HepG2 (cell line): Measurements from ENCODE around the gene CACNA1C. TPM values are rescaled to one million over a fixed set of nuclear protein-coding genes. Genes with fewer than 3 reads are reported as not detected.

Experiments used
- ATAC-seq: fragments of 200-7000 bp; cut with Tn5 transposase; 3 replicates; pipeline ENCODE4 v1.9.1; 2020; ENCODE audit warnings: mild to moderate bottlenecking, moderate library complexity
- BruUV-seq: library from RNA; stranded (reverse); fragments of 400-500 nt; replicated peaks from 2 replicates; lab custom pipeline; 2021; lab: Mats Ljungman, UMichigan
- CTCF ChIA-PET: fragments of 300-600 bp; formaldehyde crosslinking; extraction: SDS; loops from one replicate; lab custom pipeline; 2021; ENCODE audit warnings: low total read pairs, inconsistent platforms, low intra/inter-chr PET ratio; lab: Yijun Ruan, JAX
- POLR2A ChIA-PET: fragments of 350-600 bp; sonication (Branson Sonifier 250); formaldehyde crosslinking; loops from one replicate; lab custom pipeline; 2020; ENCODE audit warnings: antibody characterized with exemption, inconsistent platforms; lab: Yijun Ruan, JAX
- DNase-seq: peaks from one replicate; pipeline ENCODE4 v3.0.0-alpha.2; 2015; ENCODE audit warnings: low spot score
- FAIRE-seq: peaks from 3 replicates; lab custom pipeline; 2011; peaks lifted over from hg19 to GRCh38; lab: Jason Lieb, UNC
- H2AFZ ChIP-seq: one replicate; pipeline ENCODE4 v1.6.1; 2011; ENCODE audit warnings: low read length, inconsistent platforms
- H3K27ac ChIP-seq: fragments of 300-600 bp; 3 replicates; pipeline ENCODE4 v1.8.0; 2011; ENCODE audit warnings: mixed run types, mild to moderate bottlenecking, mixed read lengths, low read length, inconsistent platforms; ENCODE audit not compliant: insufficient read depth; ENCODE audit errors: extremely low read length
- H3K27me3 ChIP-seq, 2 experiments: fragments of 200-600 bp in 1 of 2; 2 replicates in 1 of 2; 3 replicates in 1 of 2; pipeline versions ENCODE4 v1.6.0 to v1.8.0; 2011; ENCODE audit warnings: low read length in 2 of 2, mild to moderate bottlenecking in 2 of 2, moderate library complexity in 2 of 2, inconsistent platforms in 1 of 2; ENCODE audit not compliant: insufficient read depth in 2 of 2, control insufficient read depth in 1 of 2
- H3K36me3 ChIP-seq, 2 experiments: fragments of 200-600 bp in 1 of 2; replicated peaks in 1 of 2; 2 replicates in 1 of 2; 3 replicates in 1 of 2; pipeline versions ENCODE4 v1.5.1 to v1.8.0; 2011; ENCODE audit warnings: low read length in 2 of 2, inconsistent platforms in 1 of 2; ENCODE audit not compliant: insufficient read depth in 2 of 2, control insufficient read depth in 1 of 2
- H3K4me1 ChIP-seq: 2 replicates; pipeline ENCODE4 v1.5.1; 2012; ENCODE audit warnings: low read length, inconsistent platforms; ENCODE audit not compliant: insufficient read depth
- H3K4me2 ChIP-seq: 2 replicates; pipeline ENCODE4 v1.6.0; 2011; ENCODE audit warnings: low read depth, low read length, inconsistent platforms
- H3K4me3 ChIP-seq, 3 experiments: fragments of 200-600 bp in 1 of 3; sonication (generic), shearing (Covaris generic) in 1 of 3; replicated peaks in 1 of 3; 2 replicates each; pipeline ENCODE4 v1.5.1; 2011 to 2016; ENCODE audit warnings: low read length in 3 of 3, inconsistent platforms in 2 of 3, low read depth in 2 of 3, mild to moderate bottlenecking in 2 of 3, control low read depth in 1 of 3, mixed read lengths in 1 of 3; ENCODE audit not compliant: insufficient read depth in 1 of 3
- H3K79me2 ChIP-seq: one replicate; pipeline ENCODE4 v1.6.1; 2011; ENCODE audit warnings: low read length, inconsistent platforms; ENCODE audit not compliant: insufficient read depth
- H3K9ac ChIP-seq: 2 replicates; pipeline ENCODE4 v1.6.0; 2011; ENCODE audit warnings: mild to moderate bottlenecking, low read depth, low read length, inconsistent platforms; ENCODE audit not compliant: insufficient read depth
- H3K9me3 ChIP-seq: 2 replicates; pipeline ENCODE4 v1.5.1; 2012; ENCODE audit warnings: mild to moderate bottlenecking, low read length
- H4K20me1 ChIP-seq: 2 replicates; pipeline ENCODE4 v1.6.0; 2011; ENCODE audit warnings: inconsistent platforms, mild to moderate bottlenecking, low read length, moderate library complexity; ENCODE audit not compliant: insufficient read depth
- BCL6 ChIP-seq: IDR thresholded peaks from 2 replicates; pipeline ENCODE4 v1.6.1; 2016; ENCODE audit warnings: missing genetic modification reagents, missing compliant biosample characterization
- GLI4 ChIP-seq: sonication (generic); formaldehyde crosslinking; IDR thresholded peaks from 2 replicates; pipeline ENCODE4 v1.5.1; 2020; ENCODE audit warnings: missing genetic modification reagents, mild to moderate bottlenecking, moderate library complexity, borderline replicate concordance
- HHEX ChIP-seq: IDR thresholded peaks from 2 replicates; pipeline ENCODE4 v1.6.1; 2016; ENCODE audit warnings: control low read depth
- KAT7 ChIP-seq: IDR thresholded peaks from 2 replicates; pipeline ENCODE4 v1.6.1; 2018; ENCODE audit warnings: borderline replicate concordance, missing compliant biosample characterization
- KDM4B ChIP-seq: sonication (generic); formaldehyde crosslinking; IDR thresholded peaks from 2 replicates; pipeline ENCODE4 v1.4.0; 2020; ENCODE audit warnings: missing genetic modification reagents
- MXD4 ChIP-seq: IDR thresholded peaks from 2 replicates; pipeline ENCODE4 v1.6.1; 2016; ENCODE audit warnings: mild to moderate bottlenecking, missing biosample characterization, missing genetic modification reagents
- SPEN ChIP-seq: sonication (generic); formaldehyde crosslinking; IDR thresholded peaks from 2 replicates; pipeline ENCODE4 v1.5.1; 2020; ENCODE audit warnings: low read depth, mild to moderate bottlenecking, missing genetic modification reagents
- SRSF4 ChIP-seq: fragments of 200-400 bp; formaldehyde crosslinking; IDR thresholded peaks from one replicate; pipeline ENCODE4 v1.6.1; 2018; ENCODE audit warnings: mild to moderate bottlenecking, low read depth, low read length, moderate library complexity; ENCODE audit not compliant: poor library complexity, severe bottlenecking
- SRY ChIP-seq: sonication (generic); formaldehyde crosslinking; IDR thresholded peaks from 2 replicates; pipeline ENCODE4 v1.8.0; 2022; ENCODE audit warnings: mild to moderate bottlenecking, missing genetic modification reagents
- TCF12 ChIP-seq, 2 experiments: fragments of 450-650 bp in 1 of 2; sonication (generic) in 1 of 2; formaldehyde crosslinking in 1 of 2; IDR thresholded peaks; 2 replicates each; pipeline versions ENCODE4 v1.6.1 to v1.8.0; 2017 to 2022; ENCODE audit warnings: antibody characterized with exemption in 1 of 2, mild to moderate bottlenecking in 1 of 2, missing genetic modification reagents in 1 of 2, moderate library complexity in 1 of 2
- XRCC5 ChIP-seq: fragments of 200-400 bp; formaldehyde crosslinking; optimal IDR thresholded peaks from 2 replicates; pipeline ENCODE3; 2017; ENCODE audit warnings: mild to moderate bottlenecking, low read length
- ZNF180 ChIP-seq: sonication (generic); formaldehyde crosslinking; IDR thresholded peaks from 2 replicates; pipeline ENCODE4 v1.4.0; 2020; ENCODE audit warnings: low read depth, missing genetic modification reagents, borderline replicate concordance
- ZNF282 ChIP-seq: fragments of 450-650 bp; IDR thresholded peaks from 2 replicates; pipeline ENCODE4 v1.6.1; 2018; ENCODE audit not compliant: partially characterized antibody
- ZNF501 ChIP-seq: sonication (generic); formaldehyde crosslinking; IDR thresholded peaks from 2 replicates; pipeline ENCODE4 v1.5.1; 2020; ENCODE audit warnings: mild to moderate bottlenecking, moderate library complexity, missing genetic modification reagents
- ZNF549 ChIP-seq: sonication (generic); formaldehyde crosslinking; IDR thresholded peaks from 2 replicates; pipeline ENCODE4 v1.5.0; 2020; ENCODE audit warnings: missing genetic modification reagents
- ZNF703 ChIP-seq: sonication (generic); formaldehyde crosslinking; IDR thresholded peaks from 2 replicates; pipeline ENCODE4 v1.5.1; 2020; ENCODE audit warnings: missing genetic modification reagents, mild to moderate bottlenecking, moderate library complexity, borderline replicate concordance
- ZNF747 ChIP-seq: sonication (generic); formaldehyde crosslinking; IDR thresholded peaks from 2 replicates; pipeline ENCODE4 v1.8.1; 2023; ENCODE audit warnings: missing genetic modification reagents, mild to moderate bottlenecking, borderline replicate concordance
- ZNF773 ChIP-seq: sonication (generic); formaldehyde crosslinking; IDR thresholded peaks from 2 replicates; pipeline ENCODE4 v1.4.0; 2020; ENCODE audit warnings: missing genetic modification reagents, borderline replicate concordance
- ZZZ3 ChIP-seq: sonication (generic); formaldehyde crosslinking; IDR thresholded peaks from 2 replicates; pipeline ENCODE4 v1.4.0; 2020; ENCODE audit warnings: missing genetic modification reagents, mild to moderate bottlenecking, borderline replicate concordance
- WGBS: methylation state at CpG from one replicate; pipeline ENCODE4 v1.1.6; 2017; ENCODE audit warnings: low lambda C conversion rate; 5-methylcytosine and 5-hydroxymethylcytosine counted together
- in situ Hi-C: cut with HindIII; loops from 2 replicates; pipeline ENCODE4 v1.10.0; 2017; ENCODE audit warnings: low pct_unique_long_range_greater_than_20kb; ENCODE audit not compliant: extremely low pct_ligation_motif_present
- intact Hi-C: fragments of 100-400 bp; cut with micrococcal nuclease; formaldehyde crosslinking; loops from one replicate; pipeline ENCODE4 v1.10.0; 2022; ENCODE audit not compliant: unreplicated experiment
- polyA plus RNA-seq, 8 experiments: library from polyadenylated mRNA; depleted of rRNA in 3 of 8; stranded (reverse) in 7 of 8; unstranded in 1 of 8; fragments of >200 nt; fragmentation: Illumina TruSeq in 4 of 8; extraction: Trizol in 4 of 8; gene quantifications; 2 replicates each; pipeline versions ENCODE4 v1.2.1 to v1.2.3, GENCODE V29; 2011 to 2016; ENCODE audit warnings: low read depth in 4 of 8, missing spikeins in 1 of 8, mixed read lengths in 1 of 8; ENCODE audit not compliant: insufficient read depth in 1 of 8
- total RNA-seq, 5 experiments: library from RNA; depleted of rRNA; stranded (reverse); fragments of >200 nt; fragmentation: Illumina TruSeq; extraction: Trizol; gene quantifications; 2 replicates each; pipeline ENCODE4 v1.2.3, GENCODE V29; 2016; ENCODE audit warnings: low read depth in 1 of 5
- TF ChIP-seq, protein P1 (sequence below): sonication (generic); formaldehyde crosslinking; IDR thresholded peaks from 2 replicates; pipeline ENCODE4 v1.5.1; 2020; ENCODE audit warnings: mild to moderate bottlenecking, missing genetic modification reagents, borderline replicate concordance

CACNA1C gene
- total and polyA plus RNA-seq, 2 of the 13 experiments (the other 11 are each of a cell fraction or from before 2014, with no cell fraction given): not detected

DNA sequence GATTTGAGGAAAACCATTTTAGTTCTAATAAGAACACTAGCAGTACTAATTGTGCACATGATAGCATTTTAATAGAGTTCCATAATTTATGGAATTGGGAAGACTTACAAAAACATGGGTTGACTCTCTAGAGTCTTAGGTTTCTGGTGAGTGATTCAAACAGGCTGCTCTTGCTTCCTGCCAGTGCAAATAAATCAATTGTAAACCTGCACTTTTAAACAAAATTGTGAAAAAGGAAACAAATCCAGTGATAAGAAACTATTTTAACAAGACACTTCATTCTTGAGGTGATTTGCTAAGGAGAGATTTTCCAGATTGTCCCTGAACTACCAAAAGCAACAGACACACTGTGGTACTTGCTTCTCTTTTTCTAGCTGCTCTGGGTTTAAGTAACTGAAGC, 112.2 kb downstream of the CACNA1C start (continued):
- no peak for TF ChIP-seq ZNF501 (CRISPR knock-in tag)

DNA sequence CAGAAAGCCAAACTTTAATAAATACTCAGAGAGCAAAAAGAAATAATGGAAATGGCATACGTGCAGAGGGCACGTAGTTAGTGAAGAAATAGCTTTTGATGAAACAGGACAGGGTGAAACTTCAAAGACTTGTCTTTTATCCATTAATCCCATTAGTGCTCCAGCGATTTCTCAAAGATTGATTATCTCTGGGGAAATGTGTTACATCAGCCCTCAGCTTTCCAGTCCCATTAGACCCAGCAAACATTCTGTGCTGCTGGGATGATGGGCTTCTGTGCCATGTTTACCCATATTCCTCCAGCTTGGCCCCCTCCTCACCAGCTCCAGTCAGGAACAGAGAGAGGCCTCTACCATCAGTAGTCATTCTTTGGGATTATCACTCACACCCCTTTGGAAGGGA, 113.1 kb downstream of the CACNA1C start:
- CTCF ChIA-PET: no interaction called here
- TF ChIP-seq ZNF703 (no peak), SRY (no peak), ZZZ3 (CRISPR knock-in tag) (no peak), SRSF4 (no peak), ZNF282 (no peak), BCL6 (no peak), KAT7 (CRISPR knock-in tag) (no peak), ZNF180 (no peak), ZNF773 (CRISPR knock-in tag) (no peak), KDM4B (no peak), ZNF549 (no peak), TCF12 (IDR thresholded peaks at IDR 0.05) (no peak), TCF12 (CRISPR knock-in tag; IDR thresholded peaks at IDR 0.05) (no peak), GLI4 (no peak), XRCC5 (no peak), ZNF747 (no peak), SPEN (CRISPR knock-in tag) (no peak), MXD4 (CRISPR knock-in tag) (no peak), HHEX (CRISPR knock-in tag) (no peak)
- TF ChIP-seq, protein P1, sequence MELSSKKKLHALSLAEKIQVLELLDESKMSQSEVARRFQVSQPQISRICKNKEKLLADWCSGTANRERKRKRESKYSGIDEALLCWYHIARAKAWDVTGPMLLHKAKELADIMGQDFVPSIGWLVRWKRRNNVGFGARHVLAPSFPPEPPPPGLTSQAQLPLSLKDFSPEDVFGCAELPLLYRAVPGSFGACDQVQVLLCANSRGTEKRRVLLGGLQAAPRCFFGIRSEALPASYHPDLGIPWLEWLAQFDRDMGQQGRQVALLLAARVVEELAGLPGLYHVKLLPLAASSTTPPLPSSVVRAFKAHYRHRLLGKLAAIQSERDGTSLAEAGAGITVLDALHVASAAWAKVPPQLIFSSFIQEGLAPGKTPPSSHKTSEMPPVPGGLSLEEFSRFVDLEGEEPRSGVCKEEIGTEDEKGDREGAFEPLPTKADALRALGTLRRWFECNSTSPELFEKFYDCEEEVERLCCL (CRISPR knock-in tag): no peak

More for the DNA sequence above, 113.1 kb downstream of the CACNA1C start:
- in situ Hi-C loops: no loop called here
- H2AFZ ChIP-seq: no peak overlapping the region
- no peaks in the 10 kb centered on the region for H3K9me3 ChIP-seq
- POLR2A ChIA-PET: no interaction called here
- H3K4me3 ChIP-seq: no peak overlapping the region
- H3K4me1 ChIP-seq: peaks cover 59% of the 10 kb centered on the region
- no peaks in the 10 kb centered on the region for H3K79me2 ChIP-seq
- H3K27ac ChIP-seq: no peak overlapping the region
- 6% methylated on average over 3 of the region's 3 CpGs for WGBS
- intact Hi-C loops: no loop called here
- no peaks in the 10 kb centered on the region for H3K36me3 ChIP-seq
- no peaks in the 10 kb centered on the region for H4K20me1 ChIP-seq
- no peak overlapping the region for H3K4me2 ChIP-seq
- H3K9ac ChIP-seq: no peak overlapping the region
- BruUV-seq: no TSS peak
- FAIRE-seq (no peak), DNase-seq (no peak), ATAC-seq (no peak)
- H3K27me3 ChIP-seq: peaks cover 0 to 7% of the 10 kb centered on the region in 2 experiments; a peak in 1 of 5 replicates
